Measurements from ENCODE around the gene SCAPER.
"Not testable (repeated sequence)": the region's sequence is repeated elsewhere in the genome, so short reads cannot be mapped to it uniquely, and the experiment has no call there.

SCAPER gene

GRCh38 chr15:76470691-76471090 is 434.4 kb downstream of the SCAPER start:
- DNase-seq: no peak

- DNase-seq: no peak
These were observed 436.4 kb downstream of the SCAPER start for GRCh38 chr15:76468722-76469121.

DNA sequence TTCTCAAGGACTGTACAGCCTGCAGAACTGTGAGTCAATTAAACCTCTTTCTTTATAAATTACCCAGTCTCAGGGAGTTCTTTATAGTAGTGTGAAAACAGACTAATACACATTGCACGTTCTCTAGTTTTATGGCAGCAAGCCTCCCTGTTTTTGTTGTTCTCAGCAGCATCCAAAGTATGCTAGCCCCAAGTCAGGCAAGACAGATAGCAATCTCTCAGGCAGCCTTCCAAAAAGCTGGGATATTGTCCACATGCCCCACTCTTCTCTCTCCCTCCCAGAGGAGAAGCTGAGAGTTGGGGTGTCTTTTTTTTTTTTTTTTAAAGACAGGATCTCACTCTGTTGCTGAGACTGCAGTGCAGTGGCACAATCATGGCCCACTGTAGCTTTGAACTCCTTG is 438.0 kb downstream of the SCAPER start:
- no peak for DNase-seq

DNA sequence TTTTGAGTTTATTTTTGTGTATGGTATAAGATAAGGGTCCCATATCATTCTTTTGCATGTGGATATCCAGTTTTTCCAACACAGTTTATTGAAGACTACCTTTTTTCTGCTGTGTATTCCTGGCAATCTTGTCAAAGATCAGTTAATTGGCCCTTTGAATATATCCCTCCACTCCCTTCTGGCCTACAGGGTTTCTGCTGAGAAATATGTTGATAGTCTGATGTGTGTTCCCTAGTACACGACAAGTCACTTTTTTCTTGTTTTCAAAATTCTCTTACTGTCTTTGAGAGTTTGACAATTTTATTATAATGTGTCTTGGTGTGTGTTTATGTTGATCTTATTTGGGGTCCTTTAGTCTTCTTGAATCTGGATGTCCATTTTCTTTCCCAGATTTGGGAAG is 439.4 kb downstream of the SCAPER start:
- DNase-seq: no peak

- DNase-seq: no peak
These were observed 440.9 kb downstream of the SCAPER start for GRCh38 chr15:76464247-76464646.

- no peak for DNase-seq
These were observed 444.3 kb downstream of the SCAPER start for GRCh38 chr15:76460871-76461270.

- DNase-seq: no peak
These were observed 444.8 kb downstream of the SCAPER start for GRCh38 chr15:76460347-76460746.

DNA sequence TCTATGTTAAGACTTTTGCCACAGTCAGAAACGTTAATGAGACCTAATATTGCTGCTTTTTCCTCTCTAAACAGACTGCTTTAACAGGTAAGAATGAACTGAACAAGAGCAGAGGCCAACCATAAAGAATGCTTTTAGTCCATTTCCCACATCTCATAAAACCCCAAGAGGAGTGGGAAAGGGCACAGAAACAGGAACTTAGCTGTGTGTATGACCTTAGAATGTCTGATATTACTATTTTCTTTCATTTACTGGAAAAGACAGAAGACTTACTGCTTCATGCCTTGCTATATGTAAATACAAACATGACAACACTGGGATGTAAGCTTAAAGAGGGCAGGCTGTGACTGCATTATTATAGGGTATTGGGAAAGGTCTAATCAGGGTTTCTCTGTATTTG is 453.6 kb downstream of the SCAPER start:
- no peak for DNase-seq

GRCh38 chr15:76449455-76449854 is 455.7 kb downstream of the SCAPER start:
- DNase-seq: no peak

DNA sequence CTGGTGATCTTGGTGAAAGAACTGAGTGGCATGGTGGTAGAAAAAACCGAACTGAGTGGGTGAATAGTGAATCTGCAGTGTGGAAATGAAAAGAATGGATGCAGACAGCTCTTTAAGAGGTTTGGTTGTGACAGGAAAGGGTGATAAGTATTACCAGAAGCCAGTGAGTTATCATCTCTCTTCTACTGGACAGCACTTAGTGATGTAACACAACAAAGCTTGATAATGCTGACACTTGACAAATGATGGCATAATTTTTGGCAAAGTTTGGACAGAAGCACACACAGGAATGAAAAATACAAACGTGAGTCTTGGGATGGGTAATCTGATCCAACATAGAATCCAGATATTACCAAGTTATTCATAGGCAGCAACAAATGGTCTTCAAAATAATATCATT is 456.4 kb downstream of the SCAPER start:
- no peak for DNase-seq

GRCh38 chr15:76447728-76448441 is 457.3 kb downstream of the SCAPER start:
- no peak for DNase-seq

- DNase-seq: no peak
These were observed 464.7 kb downstream of the SCAPER start for GRCh38 chr15:76440441-76440840.

DNA sequence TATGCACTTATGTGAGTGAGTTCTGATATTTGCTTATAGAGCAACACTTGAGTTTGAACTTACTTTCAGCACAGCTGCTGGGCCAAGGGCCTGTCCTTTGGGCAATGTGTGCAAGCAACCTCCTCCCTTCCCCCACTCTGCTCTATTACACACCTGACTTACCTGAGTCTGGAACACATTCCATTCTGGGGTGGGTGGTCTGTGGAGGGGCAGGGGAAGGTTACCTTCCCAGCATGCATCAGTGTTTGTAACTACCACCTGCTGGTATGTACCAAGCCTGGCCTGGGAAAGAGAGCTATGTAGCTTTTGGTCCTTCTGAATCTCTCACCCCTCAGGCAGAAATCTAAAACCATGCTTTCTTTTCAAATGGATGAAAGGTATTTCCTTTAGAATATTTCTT is 465.6 kb downstream of the SCAPER start:
- no peak for DNase-seq

DNA sequence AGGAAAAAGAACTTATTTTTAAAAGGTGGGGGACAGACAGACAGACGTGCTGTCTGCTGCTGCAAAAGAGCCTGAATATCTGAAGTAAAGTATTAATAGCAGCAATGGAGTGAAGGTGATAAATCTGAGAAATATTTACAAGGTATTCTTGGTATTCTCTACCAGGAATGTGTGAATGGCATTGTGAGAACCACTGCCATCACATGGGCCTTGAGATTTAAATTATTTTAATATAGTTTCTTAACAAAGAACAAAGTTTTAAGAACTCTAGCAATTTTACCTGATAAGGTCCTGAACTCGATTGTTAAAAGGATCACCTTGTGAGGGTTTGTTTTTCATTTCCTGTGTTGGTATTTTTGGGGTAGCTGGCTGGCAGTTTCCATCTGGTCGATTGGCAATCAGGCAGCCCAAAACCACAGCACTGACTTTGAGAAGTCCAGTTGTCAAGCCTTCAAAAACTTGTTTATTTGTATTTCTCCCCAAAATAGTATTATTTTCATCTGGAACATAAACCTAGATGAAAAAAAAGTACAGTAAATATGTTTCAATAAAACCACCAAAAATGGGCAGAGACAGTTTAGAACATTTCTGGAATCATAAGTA is 471.2 kb downstream of the SCAPER start:
- no peak for DNase-seq

GRCh38 chr15:76433036-76433435 is 472.1 kb downstream of the SCAPER start:
- DNase-seq: not testable (repeated sequence)

DNA sequence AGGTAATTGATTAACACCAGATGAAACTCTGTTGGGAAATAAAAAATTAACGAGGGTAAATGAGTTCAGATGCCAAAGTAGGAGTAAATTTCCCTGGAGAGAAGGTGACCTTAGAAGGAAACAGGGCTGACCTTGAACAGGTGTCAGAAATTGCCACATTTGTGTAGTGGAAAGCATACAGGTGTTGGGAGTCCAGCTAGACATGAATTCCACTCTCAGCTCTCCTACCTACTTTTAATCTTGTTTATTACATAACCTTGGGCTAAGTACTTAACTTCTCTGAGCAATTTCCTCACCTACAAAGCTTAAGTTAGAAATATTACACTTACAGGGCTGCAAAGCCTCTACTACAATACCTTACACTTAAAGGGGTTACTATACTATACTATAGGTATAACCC is 472.5 kb downstream of the SCAPER start:
- DNase-seq: no peak

GRCh38 chr15:76431971-76432370 is 473.2 kb downstream of the SCAPER start:
- no peak for DNase-seq

GRCh38 chr15:76430711-76431110 is 474.4 kb downstream of the SCAPER start:
- DNase-seq: not testable (repeated sequence)

- DNase-seq: no peak
These were observed 475.5 kb downstream of the SCAPER start for GRCh38 chr15:76429661-76430060.

- no peak for DNase-seq
These were observed 478.2 kb downstream of the SCAPER start for GRCh38 chr15:76426941-76427340.

- DNase-seq: no peak
These were observed 486.6 kb downstream of the SCAPER start for GRCh38 chr15:76418352-76419140.

GRCh38 chr15:76401285-76401684 is 503.9 kb downstream of the SCAPER start:
- no peak for DNase-seq

- no peak for DNase-seq
These were observed 506.6 kb downstream of the SCAPER start for GRCh38 chr15:76398317-76399104.

Measured in stimulated activated CD4-positive, alpha-beta T cell treated with anti-CD3 and anti-CD28 coated beads, Interleukin-4, amount 100 ng/mL, for 24 hours (primary cell).